H1 (cell line): ENCODE data around the gene SRSF7.

Experiments used
- CREB1 ChIP-seq: IDR thresholded peaks from 2 replicates; pipeline ENCODE4 v1.6.1; 2012; ENCODE audit warnings: inconsistent platforms
- CTCF ChIP-seq, 3 experiments: IDR thresholded peaks; 1 replicate in 2 of 3; 2 replicates in 1 of 3; pipeline versions ENCODE4 v1.5.1 to v1.6.1; 2011; ENCODE audit warnings: low read length in 3 of 3, mild to moderate bottlenecking in 3 of 3, inconsistent platforms in 2 of 3, low read depth in 1 of 3, moderate library complexity in 1 of 3; ENCODE audit not compliant: insufficient read depth in 1 of 3; ENCODE audit errors: control extremely low read depth in 1 of 3
- EGR1 ChIP-seq: IDR thresholded peaks from 2 replicates; pipeline ENCODE4 v1.6.1; 2011; ENCODE audit warnings: low read depth, low read length, borderline replicate concordance
- EP300 ChIP-seq, 2 experiments: IDR thresholded peaks; 1 replicate in 1 of 2; 2 replicates in 1 of 2; pipeline ENCODE4 v1.6.1; 2011 to 2012; ENCODE audit warnings: low read depth in 2 of 2, low read length in 2 of 2, mild to moderate bottlenecking in 2 of 2, borderline replicate concordance in 1 of 2, inconsistent platforms in 1 of 2, moderate library complexity in 1 of 2
- KDM4A ChIP-seq: IDR thresholded peaks from one replicate; pipeline ENCODE4 v1.7.1; 2012; ENCODE audit warnings: low read depth, mild to moderate bottlenecking, moderate library complexity, low read length, inconsistent platforms; ENCODE audit not compliant: severe bottlenecking
- POLR2A ChIP-seq, 2 experiments: IDR thresholded peaks; 1 replicate in 1 of 2; 2 replicates in 1 of 2; pipeline ENCODE4 v1.6.1; 2011; ENCODE audit warnings: low read depth in 2 of 2, low read length in 2 of 2, mild to moderate bottlenecking in 2 of 2; ENCODE audit errors: control extremely low read depth in 1 of 2
- RFX5 ChIP-seq: IDR thresholded peaks from 2 replicates; pipeline ENCODE4 v1.6.1; 2011; ENCODE audit warnings: low read depth, low read length, improper control_type of control experiment, borderline replicate concordance
- SIN3A ChIP-seq, 2 experiments: IDR thresholded peaks in 1 of 2; conservative IDR thresholded peaks in 1 of 2; 2 replicates each; pipeline ENCODE4 v1.6.1; 2011 to 2012; ENCODE audit warnings: low read length in 2 of 2, improper control_type of control experiment in 1 of 2, low read depth in 1 of 2, mild to moderate bottlenecking in 1 of 2
- TBP ChIP-seq: IDR thresholded peaks from 2 replicates; pipeline ENCODE4 v1.6.1; 2011; ENCODE audit warnings: low read depth, low read length, improper control_type of control experiment

- TF ChIP-seq CREB1 (no peak), TBP (no peak), SIN3A (conservative IDR thresholded peaks at IDR 0.05 in 1 of 2, IDR thresholded peaks at IDR 0.05 in 1 of 2; ENCODE audit: low read depth in 1 of 2, low read length in 2 of 2) (no peak), POLR2A (IDR thresholded peaks at IDR 0.05; ENCODE audit: control extremely low read depth in 1 of 2, low read depth in 2 of 2, low read length in 2 of 2) (no peak), CTCF (IDR thresholded peaks at IDR 0.05; ENCODE audit: control extremely low read depth in 1 of 3, insufficient read depth in 1 of 3, low read depth in 1 of 3, low read length in 3 of 3) (no peak), RFX5 (no peak), EP300 (IDR thresholded peaks at IDR 0.05; ENCODE audit: borderline replicate concordance in 1 of 2, low read depth in 2 of 2, low read length in 2 of 2) (no peak), KDM4A (no peak), EGR1 (no peak)
Observed at GRCh38 chr2:38783586-38783985, 32.4 kb upstream of the SRSF7 start.
